Naive B cell (primary cell): ENCODE measurements around the gene SNAPC2. TPM values are rescaled to one million over a fixed set of nuclear protein-coding genes. Genes with fewer than 3 reads are reported as not detected.
A peak's percentile ranks its signal among the peaks of the same experiment; 100 is the strongest.
"Not testable (repeated sequence)": the region's sequence is repeated elsewhere in the genome, so short reads cannot be mapped to it uniquely, and the experiment has no call there.

ENCODE experiments used
- ATAC-seq, 2 donors: fragments of 150-1000 bp; cut with Tn5 transposase; 2 replicates each; pipeline ENCODE4 v1.10.0; 2021; ENCODE audit warnings: low read depth in 2 of 2, mild to moderate bottlenecking in 2 of 2, moderate library complexity in 2 of 2
- DNase-seq: peaks from one replicate; pipeline ENCODE4 v3.0.0; 2022
- H3K27ac Mint-ChIP-seq, 6 donors: one replicate each; pipeline ENCODE4 v1.8.0; 2020 to 2022; ENCODE audit warnings: mild to moderate bottlenecking in 6 of 6, mixed read lengths in 6 of 6, moderate library complexity in 5 of 6, inconsistent platforms in 2 of 6
- H3K27me3 Mint-ChIP-seq, 3 donors: one replicate each; pipeline ENCODE4 v1.8.0; 2021 to 2022; ENCODE audit warnings: mixed read lengths in 3 of 3, mild to moderate bottlenecking in 1 of 3
- H3K36me3 Mint-ChIP-seq, 2 donors: one replicate each; pipeline ENCODE4 v1.8.0; 2020 to 2022; ENCODE audit warnings: mixed read lengths in 2 of 2, inconsistent platforms in 1 of 2, mild to moderate bottlenecking in 1 of 2
- H3K4me1 Mint-ChIP-seq, 3 donors: one replicate each; pipeline ENCODE4 v1.8.0; 2020 to 2022; ENCODE audit warnings: mixed read lengths in 3 of 3, inconsistent platforms in 1 of 3, mild to moderate bottlenecking in 1 of 3, moderate library complexity in 1 of 3
- H3K4me3 Mint-ChIP-seq, 8 donors: one replicate each; pipeline ENCODE4 v1.8.0; 2020 to 2022; ENCODE audit warnings: mild to moderate bottlenecking in 8 of 8, mixed read lengths in 8 of 8, moderate library complexity in 8 of 8, inconsistent platforms in 2 of 8
- H3K9me3 Mint-ChIP-seq, 7 donors: one replicate each; pipeline ENCODE4 v1.8.0; 2020 to 2022; ENCODE audit warnings: mixed read lengths in 7 of 7, mild to moderate bottlenecking in 5 of 7, inconsistent platforms in 2 of 7, moderate library complexity in 1 of 7
- polyA plus RNA-seq, 6 donors: library from polyadenylated mRNA; unstranded; fragments of 300-500 nt; fragmentation: Illumina TruSeq; gene quantifications; one replicate each; pipeline ENCODE4 v1.2.3, GENCODE V29; 2021; ENCODE audit warnings: low read depth in 6 of 6

The SNAPC2 gene
- polyA plus RNA-seq, 6 donors from 2014 or later = 1.5 to 20.2 (median 14.7) TPM

DNA sequence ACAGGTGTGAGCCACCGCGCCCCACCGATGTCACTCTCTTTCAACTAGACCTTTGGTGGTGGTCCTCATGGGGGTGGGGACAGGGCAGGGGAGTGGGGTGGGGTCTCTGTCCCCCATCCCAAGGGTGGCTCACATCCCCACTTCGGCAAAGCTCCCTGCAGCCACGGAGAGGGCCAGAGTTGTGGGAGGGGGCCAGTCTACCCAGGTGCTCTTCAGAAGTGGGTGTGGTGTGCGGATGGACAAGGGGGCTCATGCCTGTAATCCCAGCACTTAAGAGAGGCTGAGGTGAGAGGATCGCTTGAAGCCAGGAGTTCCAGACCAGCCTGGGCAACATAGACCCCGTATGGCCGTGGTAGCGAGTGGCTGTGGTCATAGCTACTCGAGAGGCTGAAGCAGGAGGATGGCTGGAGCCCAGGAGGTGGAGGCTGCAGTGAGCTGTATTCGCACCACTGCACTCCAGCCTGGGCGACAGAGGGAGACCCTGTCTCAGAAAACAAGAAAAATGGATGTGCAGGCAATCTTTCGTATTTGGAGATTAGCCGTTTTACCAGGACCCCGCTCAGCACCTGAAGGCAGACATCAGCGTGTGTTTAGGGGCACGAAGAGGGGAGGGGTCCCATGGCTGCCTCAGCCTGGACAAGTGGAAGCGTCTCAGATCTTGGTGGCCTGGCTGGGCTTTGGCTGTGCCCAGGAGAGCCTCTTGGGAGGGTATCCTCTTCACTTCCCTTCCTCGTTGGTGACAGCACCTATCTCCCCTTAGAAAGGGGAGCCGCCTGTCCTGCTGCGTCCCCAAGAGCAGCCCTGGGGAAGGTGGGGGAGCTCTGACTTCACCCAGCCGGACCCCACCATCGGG is 4.7 kb upstream of the SNAPC2 start:
- Mint-ChIP-seq H3K36me3 (peaks cover 0 to 26% of the 10 kb centered on the region in 2 donors), H3K27ac (peak overlapping the region in 3 of 6 donors; percentile 18 to 62 (median 61)), H3K4me1 (peaks cover 21 to 36% (median 25%) of the 10 kb centered on the region in 3 donors), H3K27me3 (peaks cover 16 to 48% (median 17%) of the 10 kb centered on the region in 3 donors), H3K9me3 (no peaks in the 10 kb centered on the region), H3K4me3 (peak overlapping the region; percentile 59 to 86 (median 74))
- ATAC-seq (no peak), DNase-seq (no peak)

DNA sequence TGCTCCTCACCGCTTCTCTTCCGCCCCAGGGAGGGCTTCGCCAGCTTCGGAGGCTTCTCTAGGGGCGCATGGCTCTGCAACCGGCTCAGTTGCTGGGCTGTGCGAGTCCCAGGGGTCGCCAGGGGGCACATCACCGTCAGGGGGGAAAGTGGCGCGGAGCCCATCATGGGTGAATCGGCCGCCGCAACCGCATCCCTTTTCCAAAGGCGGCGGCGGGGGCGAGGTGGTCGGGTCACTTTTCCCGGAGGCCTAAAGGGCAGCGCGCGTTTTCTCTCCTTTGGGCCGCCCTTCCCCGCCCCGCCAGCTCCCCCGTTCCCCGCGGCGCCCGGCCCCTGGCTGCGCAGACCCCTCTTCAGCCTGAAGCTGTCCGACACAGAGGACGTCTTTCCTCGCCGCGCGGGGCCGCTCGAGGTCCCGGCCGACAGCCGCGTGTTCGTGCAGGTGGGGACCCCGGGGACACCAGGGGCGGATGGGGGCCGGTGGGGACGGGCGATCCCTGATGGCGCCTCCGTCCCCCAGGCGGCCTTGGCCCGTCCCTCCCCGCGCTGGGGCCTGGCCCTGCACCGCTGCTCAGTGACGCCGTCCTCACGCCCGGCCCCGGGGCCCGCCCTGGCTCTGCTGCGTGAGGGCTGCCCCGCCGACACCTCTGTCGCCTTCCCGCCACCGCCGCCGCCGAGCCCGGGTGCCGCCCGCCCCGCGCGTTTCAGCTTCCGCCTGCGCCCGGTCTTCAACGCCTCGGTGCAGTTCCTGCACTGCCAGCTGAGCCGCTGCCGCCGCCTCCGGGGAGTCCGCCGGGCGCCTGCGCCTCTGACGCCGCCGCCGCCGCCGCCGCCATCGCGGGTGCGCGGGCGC is 3.8 kb upstream of the SNAPC2 start:
- H3K27me3 Mint-ChIP-seq = peaks cover 16 to 48% (median 17%) of the 10 kb centered on the region in 3 donors
- peak overlapping the region in 2 of 6 donors; percentile 18 to 61 for H3K27ac Mint-ChIP-seq
- peaks cover 26 to 44% (median 31%) of the 10 kb centered on the region in 3 donors for H3K4me1 Mint-ChIP-seq
- DNase-seq = peak; percentile 56
- H3K36me3 Mint-ChIP-seq = peaks cover 0 to 20% of the 10 kb centered on the region in 2 donors
- H3K9me3 Mint-ChIP-seq = no peaks in the 10 kb centered on the region
- H3K4me3 Mint-ChIP-seq = peak overlapping the region; percentile 67 to 87 (median 82)
- ATAC-seq = peak; percentile 2 to 3

DNA sequence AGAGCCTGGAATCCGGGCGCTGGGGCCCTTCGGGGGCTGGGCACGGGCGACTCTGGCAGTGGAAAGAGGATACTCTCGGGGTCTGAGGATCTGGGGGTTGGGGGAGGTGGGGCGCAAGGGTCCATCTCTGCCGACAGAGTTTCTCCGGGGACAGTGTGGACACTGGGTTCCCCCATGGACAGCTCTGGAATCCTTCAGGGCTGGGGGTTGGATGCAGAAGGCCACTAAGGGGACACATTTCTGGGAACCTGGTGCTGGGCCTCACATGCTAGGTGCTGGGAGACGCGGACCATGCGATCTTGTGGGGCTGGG is 3.2 kb upstream of the SNAPC2 start:
- Mint-ChIP-seq H3K27ac (peak overlapping the region in 1 of 6 donors; percentile 26), H3K9me3 (no peaks in the 10 kb centered on the region), H3K36me3 (peaks cover 0 to 14% of the 10 kb centered on the region in 2 donors), H3K4me1 (peaks cover 30 to 49% (median 35%) of the 10 kb centered on the region in 3 donors), H3K27me3 (peaks cover 16 to 48% (median 17%) of the 10 kb centered on the region in 3 donors), H3K4me3 (peak overlapping the region; percentile 35 to 87 (median 82))
- ATAC-seq = no peak
- DNase-seq = no peak

DNA sequence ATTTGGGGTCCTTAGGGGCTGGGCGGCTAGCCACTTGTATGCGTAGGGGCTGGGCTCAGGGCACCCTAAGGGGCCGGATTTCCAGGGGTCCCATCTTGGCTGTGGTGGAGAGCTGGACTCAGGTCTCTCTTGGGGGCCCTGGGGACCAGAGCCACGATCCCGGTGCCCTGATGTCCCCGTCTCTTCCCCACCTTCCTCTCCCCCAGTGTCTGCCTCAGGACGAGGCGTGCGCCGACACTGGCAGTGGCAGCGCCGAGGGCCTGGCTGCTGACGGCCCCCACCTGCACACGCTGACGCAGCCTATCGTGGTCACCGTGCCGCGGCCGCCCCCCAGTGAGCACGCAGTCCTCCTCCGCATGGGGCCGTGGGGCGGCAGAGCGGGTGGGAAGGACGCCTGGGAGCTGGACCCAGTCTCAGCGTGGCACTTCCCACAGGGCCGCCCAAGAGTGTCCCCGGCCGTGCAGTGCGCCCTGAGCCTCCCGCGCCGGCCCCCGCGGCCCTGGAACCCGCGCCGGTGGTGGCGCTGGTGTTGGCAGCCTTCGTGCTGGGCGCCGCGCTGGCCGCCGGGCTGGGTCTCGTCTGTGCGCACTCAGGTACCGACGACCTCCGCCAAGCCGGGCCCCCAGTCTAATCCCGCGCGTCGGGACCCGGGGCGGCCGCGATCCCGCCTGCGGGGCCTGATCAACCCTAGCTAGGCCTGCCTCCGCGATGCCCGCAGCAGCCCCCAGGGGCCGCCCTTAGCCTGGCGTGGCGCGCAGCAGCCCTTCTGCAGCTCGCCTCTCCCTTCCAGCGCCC is 2.7 kb upstream of the SNAPC2 start:
- Mint-ChIP-seq H3K4me3 (peak overlapping the region; percentile 57 to 87 (median 82)), H3K9me3 (no peaks in the 10 kb centered on the region), H3K4me1 (peaks cover 35 to 54% (median 38%) of the 10 kb centered on the region in 3 donors), H3K36me3 (peaks cover 0 to 8% of the 10 kb centered on the region in 2 donors), H3K27me3 (peaks cover 16 to 48% (median 17%) of the 10 kb centered on the region in 3 donors), H3K27ac (peak overlapping the region in 2 of 6 donors; percentile 29 to 74)
- peak; percentile 57 for DNase-seq
- peak; percentile 26 to 40 for ATAC-seq

DNA sequence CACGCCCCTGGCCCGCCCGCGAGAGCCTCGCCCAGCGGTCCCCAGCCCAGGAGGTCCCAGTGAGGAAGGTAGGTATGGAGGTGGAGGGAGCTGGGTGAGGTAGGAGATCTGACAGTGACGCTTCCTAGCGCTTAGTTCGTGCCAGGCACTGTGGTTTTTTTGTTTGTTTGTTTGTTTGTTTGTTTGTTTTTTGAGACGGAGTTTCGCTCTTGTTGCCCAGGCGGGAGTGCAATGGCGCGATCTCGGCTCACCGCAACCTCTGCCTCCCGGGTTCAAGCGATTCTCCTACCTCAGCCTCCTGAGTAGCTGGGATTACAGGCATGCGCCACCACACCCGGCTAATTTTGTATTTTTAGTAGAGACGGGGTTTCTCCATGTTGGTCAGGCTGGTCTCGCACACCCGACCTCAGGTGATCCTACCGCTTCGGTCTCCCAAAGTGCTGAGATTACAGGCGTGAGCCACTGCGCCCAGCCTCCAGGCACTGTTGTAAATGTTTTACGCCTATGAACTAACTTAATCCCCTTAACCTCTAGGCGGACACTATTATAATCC is 2.0 kb upstream of the SNAPC2 start:
- Mint-ChIP-seq H3K27me3 (peaks cover 16 to 48% (median 17%) of the 10 kb centered on the region in 3 donors), H3K4me3 (peak overlapping the region; percentile 30 to 73 (median 58)), H3K27ac (peak overlapping the region in 1 of 6 donors; percentile 74), H3K4me1 (peaks cover 33 to 54% (median 39%) of the 10 kb centered on the region in 3 donors)
- ATAC-seq, H3K36me3 Mint-ChIP-seq, DNase-seq, H3K9me3 Mint-ChIP-seq: not testable (repeated sequence)

DNA sequence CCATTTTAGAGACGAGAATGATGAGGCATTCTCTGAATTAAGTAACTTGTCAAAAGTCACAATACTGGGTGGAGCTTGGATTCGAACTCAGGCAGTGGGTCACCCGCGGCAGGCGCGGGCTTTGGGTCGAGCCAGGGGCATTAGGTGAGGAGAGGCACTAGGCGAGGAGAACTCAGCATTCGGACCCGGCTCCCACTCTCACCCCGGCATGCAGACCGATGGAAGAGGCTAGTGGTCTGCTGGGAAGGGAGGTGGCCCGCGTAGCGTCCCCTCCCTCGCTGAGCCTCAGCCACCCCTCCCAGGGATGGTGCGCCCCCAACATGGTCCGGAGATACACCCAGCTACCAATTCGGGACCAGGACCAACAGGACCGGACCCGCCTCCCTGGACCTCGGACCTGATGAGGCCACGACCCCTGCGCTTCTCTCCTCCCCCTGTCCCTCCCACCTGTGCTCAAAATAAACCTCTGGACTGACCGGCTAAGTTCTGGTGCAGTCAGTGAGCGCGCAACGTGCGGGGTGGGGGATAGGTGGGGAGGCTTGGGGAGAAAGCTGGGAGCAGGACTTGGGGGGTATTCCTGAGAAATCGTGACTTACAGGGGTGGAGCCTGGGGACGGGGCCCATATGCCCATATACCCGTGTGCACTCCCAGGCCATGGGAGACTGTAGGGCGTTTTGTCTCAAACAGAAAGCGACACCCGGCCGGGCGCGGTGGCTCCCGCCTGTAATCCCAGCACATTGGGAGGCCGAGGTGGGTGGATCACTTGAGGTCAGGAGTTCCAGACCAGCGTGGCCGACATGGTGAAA is 1.3 kb upstream of the SNAPC2 start:
- DNase-seq = no peak
- Mint-ChIP-seq H3K9me3 (no peaks in the 10 kb centered on the region), H3K27ac (peak overlapping the region in 2 of 6 donors; percentile 70 to 82), H3K4me1 (peaks cover 36 to 54% (median 40%) of the 10 kb centered on the region in 3 donors), H3K27me3 (peaks cover 16 to 48% (median 17%) of the 10 kb centered on the region in 3 donors), H3K4me3 (peak overlapping the region; percentile 32 to 96 (median 75)), H3K36me3 (no peaks in the 10 kb centered on the region)
- no peak for ATAC-seq

DNA sequence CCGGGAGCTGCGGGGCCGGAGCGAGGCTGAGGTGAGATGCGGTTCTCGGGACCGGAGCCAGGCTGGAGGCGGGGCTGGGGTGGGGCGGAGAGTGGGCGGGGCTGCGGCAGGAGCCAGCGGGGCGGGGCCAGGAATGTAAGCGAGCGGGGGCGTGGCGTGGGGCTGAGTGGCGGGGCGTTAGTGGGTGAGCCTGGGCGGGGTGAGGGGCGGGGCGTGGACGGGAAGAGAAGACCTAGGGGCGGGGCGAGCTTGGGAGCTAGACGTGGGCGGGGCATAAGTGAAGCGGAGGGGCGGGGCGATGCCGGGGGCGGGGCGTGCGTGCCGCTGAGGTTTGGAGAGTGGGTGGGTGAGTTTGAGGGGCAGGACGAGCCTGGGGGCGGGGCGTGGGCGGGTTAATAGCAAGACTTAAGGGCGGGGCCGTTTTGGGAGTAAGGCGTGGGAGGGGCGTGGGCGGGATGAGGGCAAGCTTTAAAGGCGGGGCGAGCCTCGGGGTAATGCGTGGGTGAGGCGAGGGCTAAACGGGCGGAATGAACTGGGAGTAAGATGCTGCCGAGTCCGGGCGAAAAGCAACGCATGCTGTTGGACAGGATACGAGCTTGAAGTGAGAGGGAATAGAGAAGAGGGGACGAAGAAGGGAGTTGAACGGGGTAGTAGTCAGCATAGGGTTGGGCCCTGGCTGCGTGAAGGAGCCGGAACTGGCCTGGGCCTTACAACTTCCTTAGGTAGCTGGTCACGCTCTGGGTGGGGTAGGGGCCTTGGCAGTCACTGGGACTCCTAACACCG is 572 bp downstream of the SNAPC2 start:
- H3K9me3 Mint-ChIP-seq = no peaks in the 10 kb centered on the region
- H3K4me3 Mint-ChIP-seq = peak overlapping the region; percentile 78 to 96 (median 94)
- H3K4me1 Mint-ChIP-seq = peaks cover 37 to 54% (median 43%) of the 10 kb centered on the region in 3 donors
- peak overlapping the region; percentile 18 to 97 (median 88) for H3K27ac Mint-ChIP-seq
- peaks cover 11 to 33% (median 16%) of the 10 kb centered on the region in 3 donors for H3K27me3 Mint-ChIP-seq
- H3K36me3 Mint-ChIP-seq = no peaks in the 10 kb centered on the region
- peak; percentile 94 for DNase-seq
- ATAC-seq = peak; percentile 57 to 61

DNA sequence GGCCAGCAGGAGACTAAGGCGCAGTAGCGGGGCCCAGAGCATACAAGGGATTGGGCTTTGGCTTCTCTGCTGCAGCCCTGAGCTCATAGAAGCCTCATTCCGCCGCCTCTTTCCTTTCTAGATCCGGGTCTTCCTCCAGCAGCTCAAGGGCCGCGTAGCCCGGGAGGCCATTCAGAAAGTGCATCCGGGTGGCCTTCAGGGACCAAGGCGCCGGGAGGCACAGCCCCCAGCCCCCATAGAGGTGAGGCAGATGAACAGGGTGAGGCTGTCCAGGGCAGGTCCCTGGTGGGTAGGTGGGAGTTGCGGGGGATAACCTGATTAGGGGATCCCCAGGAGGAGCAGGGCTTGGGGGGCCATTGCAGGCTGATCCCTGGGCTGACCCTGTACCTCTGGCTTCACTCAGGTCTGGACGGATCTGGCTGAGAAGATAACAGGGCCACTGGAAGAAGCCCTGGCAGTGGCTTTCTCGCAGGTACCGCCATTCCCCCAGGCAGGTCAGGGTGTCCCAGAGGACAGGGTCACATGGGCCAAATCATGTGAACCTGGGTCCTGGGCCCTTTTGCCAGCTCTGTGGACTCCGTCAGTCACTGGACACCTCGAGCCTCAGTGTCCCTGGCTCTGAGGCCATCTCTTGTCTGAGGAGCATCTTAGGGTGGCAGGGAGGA is 1.3 kb downstream of the SNAPC2 start:
- ATAC-seq (no peak), DNase-seq (no peak)
- H3K4me1 Mint-ChIP-seq = peaks cover 36 to 53% (median 39%) of the 10 kb centered on the region in 3 donors
- peak overlapping the region in 4 of 6 donors; percentile 82 to 97 (median 88) for H3K27ac Mint-ChIP-seq
- H3K4me3 Mint-ChIP-seq = peak overlapping the region; percentile 78 to 96 (median 94)
- peaks cover 9 to 29% (median 16%) of the 10 kb centered on the region in 3 donors for H3K27me3 Mint-ChIP-seq
- H3K9me3 Mint-ChIP-seq = no peaks in the 10 kb centered on the region
- no peaks in the 10 kb centered on the region for H3K36me3 Mint-ChIP-seq

DNA sequence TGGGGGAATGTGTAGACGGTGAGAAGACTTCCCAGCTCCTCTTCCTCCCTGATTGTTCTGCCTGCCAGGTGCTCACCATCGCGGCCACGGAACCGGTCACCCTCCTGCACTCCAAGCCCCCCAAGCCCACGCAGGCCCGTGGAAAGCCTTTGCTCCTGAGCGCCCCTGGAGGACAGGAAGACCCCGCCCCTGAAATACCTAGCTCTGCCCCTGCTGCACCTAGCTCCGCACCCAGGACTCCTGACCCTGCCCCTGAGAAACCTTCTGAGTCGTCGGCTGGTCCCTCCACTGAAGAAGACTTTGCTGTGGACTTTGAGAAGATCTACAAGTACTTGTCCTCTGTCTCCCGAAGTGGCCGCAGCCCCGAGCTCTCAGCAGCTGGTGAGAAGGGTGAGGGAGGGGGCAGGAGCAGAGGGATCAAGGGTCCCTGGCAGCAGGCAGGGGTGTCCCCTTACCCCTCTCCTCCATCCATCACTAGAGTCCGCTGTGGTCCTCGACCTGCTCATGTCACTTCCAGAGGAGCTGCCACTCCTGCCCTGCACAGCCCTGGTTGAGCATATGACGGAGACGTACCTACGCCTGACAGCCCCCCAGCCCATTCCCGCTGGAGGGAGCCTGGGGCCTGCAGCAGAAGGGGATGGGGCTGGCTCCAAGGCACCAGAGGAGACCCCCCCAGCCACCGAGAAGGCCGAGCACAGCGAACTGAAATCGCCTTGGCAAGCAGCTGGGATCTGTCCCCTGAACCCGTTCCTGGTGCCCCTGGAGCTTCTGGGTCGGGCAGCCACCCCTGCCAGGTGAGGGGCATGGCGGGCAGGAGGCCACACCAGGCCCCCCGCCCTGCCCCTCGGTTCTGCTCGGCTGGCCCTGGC is 2.1 kb downstream of the SNAPC2 start:
- DNase-seq = no peak
- peaks cover 5 to 25% (median 16%) of the 10 kb centered on the region in 3 donors for H3K27me3 Mint-ChIP-seq
- no peaks in the 10 kb centered on the region for H3K36me3 Mint-ChIP-seq
- peak overlapping the region in 1 of 6 donors; percentile 47 for H3K27ac Mint-ChIP-seq
- H3K4me1 Mint-ChIP-seq = peaks cover 33 to 51% (median 39%) of the 10 kb centered on the region in 3 donors
- no peak for ATAC-seq
- no peaks in the 10 kb centered on the region for H3K9me3 Mint-ChIP-seq
- peak overlapping the region in 7 of 8 donors; percentile 31 to 96 (median 48) for H3K4me3 Mint-ChIP-seq

DNA sequence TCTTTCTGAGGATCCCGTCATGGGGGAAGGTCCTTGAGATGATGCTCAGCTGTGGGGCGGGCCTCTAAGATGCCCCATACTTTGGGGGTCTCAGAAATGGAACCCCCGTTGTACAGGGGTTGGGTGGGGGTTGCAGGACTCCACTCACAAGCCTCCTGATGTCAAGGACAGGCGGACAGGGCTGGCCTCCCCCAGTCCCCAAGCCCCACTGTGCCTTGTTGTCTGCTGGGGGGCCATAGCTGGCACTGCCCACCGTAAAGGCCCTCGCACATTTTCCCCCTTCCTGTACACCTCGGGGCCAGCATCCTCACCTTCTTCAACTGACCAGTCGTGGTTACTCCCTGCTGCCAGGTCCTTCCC is 2.7 kb downstream of the SNAPC2 start:
- Mint-ChIP-seq H3K36me3 (no peaks in the 10 kb centered on the region), H3K4me3 (peak overlapping the region in 5 of 8 donors; percentile 20 to 73 (median 34)), H3K4me1 (peaks cover 33 to 49% (median 42%) of the 10 kb centered on the region in 3 donors), H3K27ac (peak overlapping the region in 1 of 6 donors; percentile 23), H3K27me3 (peaks cover 4 to 20% (median 13%) of the 10 kb centered on the region in 3 donors), H3K9me3 (no peaks in the 10 kb centered on the region)
- DNase-seq = no peak
- no peak for ATAC-seq
